Caco-2 (cell line): ENCODE results near the gene RB1. TPM values are rescaled to one million over a fixed set of nuclear protein-coding genes. Genes with fewer than 3 reads are reported as not detected.

Experiments
- BruUV-seq: library from RNA; stranded (reverse); fragments of 400-500 nt; replicated peaks from 2 replicates; lab custom pipeline; 2021; lab: Mats Ljungman, UMichigan
- CTCF ChIA-PET: fragments of 300-600 bp; sonication (Branson Sonifier 250); formaldehyde crosslinking; loops from one replicate; lab custom pipeline; 2022; ENCODE audit warnings: antibody characterized with exemption; lab: Charles Lee
- POLR2A ChIA-PET: fragments of 300-600 bp; sonication (Branson Sonifier 250); formaldehyde crosslinking; loops from one replicate; lab custom pipeline; 2022; ENCODE audit warnings: antibody characterized with exemption; lab: Charles Lee
- DNase-seq, 2 experiments: peaks; one replicate each; pipeline versions ENCODE4 v3.0.0 to v3.0.0-alpha.2; 2020 to 2022
- H3K27me3 ChIP-seq: replicated peaks from 2 replicates; pipeline ENCODE4 v1.6.0; 2011; ENCODE audit warnings: low read length; ENCODE audit not compliant: control insufficient read depth, insufficient read depth
- H3K36me3 ChIP-seq: 2 replicates; pipeline ENCODE4 v1.5.1; 2011; ENCODE audit warnings: low read length; ENCODE audit not compliant: control insufficient read depth, insufficient read depth
- H3K4me1 ChIP-seq: fragments of 250-450 bp; sonication (Bioruptor Pico); 2 replicates; pipeline ENCODE4 v1.5.1; 2020; ENCODE audit warnings: mild to moderate bottlenecking
- H3K4me3 ChIP-seq: 2 replicates; pipeline ENCODE4 v1.5.1; 2011; ENCODE audit warnings: low read depth, mild to moderate bottlenecking, control low read depth, low read length
- H3K9me3 ChIP-seq: fragments of 250-450 bp; sonication (Bioruptor Pico); 2 replicates; pipeline ENCODE4 v1.5.1; 2020; ENCODE audit warnings: mild to moderate bottlenecking, moderate library complexity
- H3K27ac Mint-ChIP-seq: one replicate; pipeline ENCODE4 v1.8.0; 2022; ENCODE audit warnings: mixed read lengths; ENCODE audit not compliant: unreplicated experiment
- H3K27me3 Mint-ChIP-seq: one replicate; pipeline ENCODE4 v1.8.0; 2022; ENCODE audit warnings: mixed read lengths; ENCODE audit not compliant: insufficient read depth, unreplicated experiment
- H3K36me3 Mint-ChIP-seq: one replicate; pipeline ENCODE4 v1.8.0; 2022; ENCODE audit warnings: mild to moderate bottlenecking, mixed read lengths; ENCODE audit not compliant: insufficient read depth, unreplicated experiment
- H3K4me1 Mint-ChIP-seq: one replicate; pipeline ENCODE4 v1.8.0; 2022; ENCODE audit warnings: low read depth, mixed read lengths; ENCODE audit not compliant: unreplicated experiment
- H3K4me3 Mint-ChIP-seq: one replicate; pipeline ENCODE4 v1.8.0; 2022; ENCODE audit warnings: mild to moderate bottlenecking, moderate library complexity, mixed read lengths; ENCODE audit not compliant: unreplicated experiment
- H3K9me3 Mint-ChIP-seq: one replicate; pipeline ENCODE4 v1.8.0; 2022; ENCODE audit warnings: mixed read lengths; ENCODE audit not compliant: unreplicated experiment
- intact Hi-C: fragments of 100-400 bp; cut with micrococcal nuclease; formaldehyde crosslinking; loops from one replicate; pipeline ENCODE4 v1.10.0; 2022; ENCODE audit not compliant: unreplicated experiment
- total RNA-seq: library from RNA; stranded (reverse); gene quantifications from 2 replicates; pipeline ENCODE4 v1.2.3, GENCODE V29; 2022
- TF ChIP-seq, protein P1 (sequence below), 2 experiments: fragments of 200-600 bp in 1 of 2; IDR thresholded peaks; 1 replicate in 1 of 2; 2 replicates in 1 of 2; pipeline versions ENCODE4 v1.5.1 to v1.8.0; 2011 to 2022; ENCODE audit warnings: antibody characterized with exemption in 1 of 2, control low read depth in 1 of 2, inconsistent platforms in 1 of 2, low read depth in 1 of 2, low read length in 1 of 2, mild to moderate bottlenecking in 1 of 2, moderate library complexity in 1 of 2; ENCODE audit not compliant: insufficient read depth in 1 of 2, severe bottlenecking in 1 of 2, unreplicated experiment in 1 of 2

Gene RB1
- total RNA-seq, 1 experiment from 2014 or later = 24.1 TPM

- no peaks in the 10 kb centered on the region for H3K27me3 Mint-ChIP-seq
- H3K9me3 Mint-ChIP-seq = peaks cover 8% of the 10 kb centered on the region
- DNase-seq = no peak
- Histone ChIP-seq H3K4me3 (no peak overlapping the region), H3K9me3 (no peaks in the 10 kb centered on the region), H3K4me1 (no peaks in the 10 kb centered on the region), H3K27me3 (no peaks in the 10 kb centered on the region), H3K36me3 (peaks cover 2% of the 10 kb centered on the region; the same call in 1 of the 2 replicates)
- BruUV-seq = no TSS peak
- H3K4me1 Mint-ChIP-seq = no peaks in the 10 kb centered on the region
- POLR2A ChIA-PET = no interaction called here
- TF ChIP-seq, protein P1, sequence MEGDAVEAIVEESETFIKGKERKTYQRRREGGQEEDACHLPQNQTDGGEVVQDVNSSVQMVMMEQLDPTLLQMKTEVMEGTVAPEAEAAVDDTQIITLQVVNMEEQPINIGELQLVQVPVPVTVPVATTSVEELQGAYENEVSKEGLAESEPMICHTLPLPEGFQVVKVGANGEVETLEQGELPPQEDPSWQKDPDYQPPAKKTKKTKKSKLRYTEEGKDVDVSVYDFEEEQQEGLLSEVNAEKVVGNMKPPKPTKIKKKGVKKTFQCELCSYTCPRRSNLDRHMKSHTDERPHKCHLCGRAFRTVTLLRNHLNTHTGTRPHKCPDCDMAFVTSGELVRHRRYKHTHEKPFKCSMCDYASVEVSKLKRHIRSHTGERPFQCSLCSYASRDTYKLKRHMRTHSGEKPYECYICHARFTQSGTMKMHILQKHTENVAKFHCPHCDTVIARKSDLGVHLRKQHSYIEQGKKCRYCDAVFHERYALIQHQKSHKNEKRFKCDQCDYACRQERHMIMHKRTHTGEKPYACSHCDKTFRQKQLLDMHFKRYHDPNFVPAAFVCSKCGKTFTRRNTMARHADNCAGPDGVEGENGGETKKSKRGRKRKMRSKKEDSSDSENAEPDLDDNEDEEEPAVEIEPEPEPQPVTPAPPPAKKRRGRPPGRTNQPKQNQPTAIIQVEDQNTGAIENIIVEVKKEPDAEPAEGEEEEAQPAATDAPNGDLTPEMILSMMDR (IDR thresholded peaks at IDR 0.05; ENCODE audit: insufficient read depth in 1 of 2, low read depth in 1 of 2, low read length in 1 of 2, severe bottlenecking in 1 of 2, unreplicated experiment in 1 of 2) = no peak
- H3K27ac Mint-ChIP-seq = no peak overlapping the region
- CTCF ChIA-PET = no interaction called here
- no peak overlapping the region for H3K4me3 Mint-ChIP-seq
- intact Hi-C loops = no loop called here
- peaks cover 5% of the 10 kb centered on the region for H3K36me3 Mint-ChIP-seq
These were observed 67.3 kb downstream of the RB1 start for GRCh38 chr13:48370815-48371214.

DNA sequence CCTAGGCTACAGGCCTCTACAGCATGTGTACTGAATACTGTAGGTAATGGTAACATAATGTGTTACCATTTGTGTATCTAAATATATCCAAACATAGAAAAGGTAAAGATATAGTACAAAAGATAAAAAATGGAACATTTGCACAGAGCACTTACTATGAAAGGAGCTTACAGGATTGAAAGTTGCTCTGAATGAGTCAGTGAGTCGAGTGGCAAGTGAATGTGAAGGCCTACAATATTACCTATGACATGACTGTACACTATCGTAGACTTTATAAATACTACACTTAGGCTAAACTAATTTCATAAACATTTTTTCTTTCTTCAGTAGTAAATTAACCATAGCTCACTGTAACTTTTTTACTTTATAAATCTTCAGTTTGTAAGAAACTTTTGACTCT, 74.3 kb downstream of the RB1 start:
- Histone ChIP-seq H3K4me3 (no peak overlapping the region), H3K36me3 (peaks cover 2% of the 10 kb centered on the region; the same call in 1 of the 2 replicates), H3K27me3 (no peaks in the 10 kb centered on the region), H3K4me1 (no peaks in the 10 kb centered on the region), H3K9me3 (no peaks in the 10 kb centered on the region)
- Mint-ChIP-seq H3K27me3 (no peaks in the 10 kb centered on the region), H3K4me3 (no peak overlapping the region), H3K4me1 (no peaks in the 10 kb centered on the region), H3K9me3 (peaks cover 8% of the 10 kb centered on the region), H3K27ac (no peak overlapping the region), H3K36me3 (no peaks in the 10 kb centered on the region)
- ChIA-PET POLR2A (no interaction called here), CTCF (no interaction called here)
- no peak for DNase-seq
- BruUV-seq = no TSS peak
- TF ChIP-seq, protein P1 (IDR thresholded peaks at IDR 0.05; ENCODE audit: insufficient read depth in 1 of 2, low read depth in 1 of 2, low read length in 1 of 2, severe bottlenecking in 1 of 2, unreplicated experiment in 1 of 2) = no peak
- intact Hi-C loops = no loop called here

- CTCF ChIA-PET = interaction anchor here (0.6 kb wide), 1 partner anchor 47 kb away, joined by 4 read pairs; no protein-coding TSS in a partner anchor
These were observed 77.0 kb downstream of the RB1 start for GRCh38 chr13:48380581-48380980.

More at GRCh38 chr13:48380581-48380980, 77.0 kb downstream of the RB1 start:
- Histone ChIP-seq H3K27me3 (no peaks in the 10 kb centered on the region), H3K36me3 (no peaks in the 10 kb centered on the region), H3K4me3 (no peak overlapping the region), H3K9me3 (no peaks in the 10 kb centered on the region), H3K4me1 (no peaks in the 10 kb centered on the region)
- H3K4me1 Mint-ChIP-seq = no peaks in the 10 kb centered on the region
- no peak overlapping the region for H3K4me3 Mint-ChIP-seq
- H3K9me3 Mint-ChIP-seq = no peaks in the 10 kb centered on the region
- DNase-seq = no peak
- no peaks in the 10 kb centered on the region for H3K27me3 Mint-ChIP-seq
- BruUV-seq = no TSS peak
- H3K27ac Mint-ChIP-seq = no peak overlapping the region
- POLR2A ChIA-PET = no interaction called here
- intact Hi-C loops = no loop called here
- H3K36me3 Mint-ChIP-seq = no peaks in the 10 kb centered on the region
- TF ChIP-seq, protein P1 (IDR thresholded peaks at IDR 0.05; ENCODE audit: insufficient read depth in 1 of 2, low read depth in 1 of 2, low read length in 1 of 2, severe bottlenecking in 1 of 2, unreplicated experiment in 1 of 2) = no peak
